22Rv1 (cell line): ENCODE results near the gene ZNF554.

ENCODE experiments used
- H3K27ac ChIP-seq: fragments of 450-650 bp; 2 replicates; pipeline ENCODE4 v1.5.1; 2017
- CTCF ChIP-seq: fragments of 450-650 bp; IDR thresholded peaks from 2 replicates; pipeline ENCODE4 v1.5.1; 2017; ENCODE audit warnings: mild to moderate bottlenecking
- ZFX ChIP-seq: fragments of 450-650 bp; IDR thresholded peaks from 2 replicates; pipeline ENCODE4 v1.6.1; 2017; ENCODE audit warnings: antibody characterized with exemption, borderline replicate concordance

Gene ZNF554

GRCh38 chr19:2815923-2816322 is 3.7 kb upstream of the ZNF554 start:
- TF ChIP-seq ZFX, result no peak
- no peak for TF ChIP-seq CTCF
- peak overlapping the region; percentile 10; the same call in 1 of the 2 replicates for H3K27ac ChIP-seq

- TF ChIP-seq CTCF, result no peak
- no peak for TF ChIP-seq ZFX
- H3K27ac ChIP-seq, result peak overlapping the region; percentile 10; the same call in 1 of the 2 replicates
These were observed 3.0 kb upstream of the ZNF554 start for GRCh38 chr19:2816641-2817040.

- H3K27ac ChIP-seq, result 0 out of 2 replicates have a peak overlapping the region, but pooled peaks have one; percentile 10
These were observed 2.3 kb upstream of the ZNF554 start for GRCh38 chr19:2817237-2817829.

- TF ChIP-seq ZFX, result no peak
- no peak for TF ChIP-seq CTCF
- H3K27ac ChIP-seq, result peak overlapping the region; percentile 39
These were observed 539 bp downstream of the ZNF554 start for GRCh38 chr19:2820112-2820702.

GRCh38 chr19:2822846-2823245 is 3.2 kb downstream of the ZNF554 start:
- H3K27ac ChIP-seq, result no peak overlapping the region
- TF ChIP-seq ZFX (no peak), CTCF (no peak)

- no peak overlapping the region for H3K27ac ChIP-seq
- TF ChIP-seq CTCF (no peak), ZFX (no peak)
These were observed 4.0 kb downstream of the ZNF554 start for GRCh38 chr19:2823646-2824045.

- TF ChIP-seq CTCF (no peak), ZFX (no peak)
- H3K27ac ChIP-seq, result no peak overlapping the region
These were observed 4.5 kb downstream of the ZNF554 start for GRCh38 chr19:2824129-2824528.

- no peak for TF ChIP-seq CTCF
- no peak for TF ChIP-seq ZFX
- no peak overlapping the region for H3K27ac ChIP-seq
These were observed 7.4 kb downstream of the ZNF554 start for GRCh38 chr19:2827022-2827421.
